Chondrocyte (in vitro differentiated cells): ENCODE measurements around the gene RNPS1. TPM values are rescaled to one million over a fixed set of nuclear protein-coding genes. Genes with fewer than 3 reads are reported as not detected.

ENCODE experiments used
- DNase-seq: peaks from one replicate; pipeline ENCODE4 v3.0.0; 2021; ENCODE audit warnings: mixed read lengths, low spot score
- H3K27ac Mint-ChIP-seq: one replicate; pipeline ENCODE4 v1.8.0; 2021; ENCODE audit warnings: mild to moderate bottlenecking, moderate library complexity, mixed read lengths; ENCODE audit not compliant: unreplicated experiment
- H3K27me3 Mint-ChIP-seq: 2 replicates; pipeline ENCODE4 v1.8.0; 2021; ENCODE audit warnings: low read depth, mixed read lengths
- H3K36me3 Mint-ChIP-seq: 2 replicates; pipeline ENCODE4 v1.8.0; 2021; ENCODE audit warnings: low read depth, mixed read lengths
- H3K4me1 Mint-ChIP-seq: 2 replicates; pipeline ENCODE4 v1.8.0; 2021; ENCODE audit warnings: low read depth, mild to moderate bottlenecking, mixed read lengths
- H3K4me3 Mint-ChIP-seq: one replicate; pipeline ENCODE4 v1.8.0; 2021; ENCODE audit warnings: mild to moderate bottlenecking, moderate library complexity, mixed read lengths; ENCODE audit not compliant: unreplicated experiment
- H3K9me3 Mint-ChIP-seq: 2 replicates; pipeline ENCODE4 v1.8.0; 2021; ENCODE audit warnings: low read depth, mixed read lengths
- CTCF ChIP-seq: fragments of 200-600 bp; sonication (generic); IDR thresholded peaks from 2 replicates; pipeline ENCODE4 v1.5.0; 2021; ENCODE audit warnings: antibody characterized with exemption, mild to moderate bottlenecking, moderate library complexity
- total RNA-seq: library from RNA; stranded (reverse); gene quantifications from 3 replicates; pipeline ENCODE4 v1.2.1, GENCODE V29; 2021

RNPS1 gene
- total RNA-seq, 1 donor from 2014 or later = 109 TPM

- no peak for DNase-seq
- no peaks in the 10 kb centered on the region for H3K27me3 Mint-ChIP-seq
- TF ChIP-seq CTCF = no peak
- peaks cover 2% of the 10 kb centered on the region for H3K36me3 Mint-ChIP-seq
- no peaks in the 10 kb centered on the region for H3K4me1 Mint-ChIP-seq
- no peaks in the 10 kb centered on the region for H3K9me3 Mint-ChIP-seq
- no peak overlapping the region for H3K4me3 Mint-ChIP-seq
- no peak overlapping the region for H3K27ac Mint-ChIP-seq
Measured at GRCh38 chr16:2299121-2299914, 31.4 kb upstream of the RNPS1 start.

GRCh38 chr16:2298621-2299020, 30.7 kb upstream of the RNPS1 start:
- no peak for TF ChIP-seq CTCF
- H3K4me3 Mint-ChIP-seq = no peak overlapping the region
- no peaks in the 10 kb centered on the region for H3K9me3 Mint-ChIP-seq
- peaks cover 2% of the 10 kb centered on the region for H3K36me3 Mint-ChIP-seq
- no peaks in the 10 kb centered on the region for H3K27me3 Mint-ChIP-seq
- DNase-seq = no peak
- no peak overlapping the region for H3K27ac Mint-ChIP-seq
- H3K4me1 Mint-ChIP-seq = no peaks in the 10 kb centered on the region

- H3K4me3 Mint-ChIP-seq = no peak overlapping the region
- no peaks in the 10 kb centered on the region for H3K9me3 Mint-ChIP-seq
- no peak for DNase-seq
- no peak overlapping the region for H3K27ac Mint-ChIP-seq
- TF ChIP-seq CTCF = no peak
- H3K4me1 Mint-ChIP-seq = no peaks in the 10 kb centered on the region
- peaks cover 2% of the 10 kb centered on the region for H3K36me3 Mint-ChIP-seq
- no peaks in the 10 kb centered on the region for H3K27me3 Mint-ChIP-seq
Measured at GRCh38 chr16:2297506-2297860, 29.6 kb upstream of the RNPS1 start.

GRCh38 chr16:2296661-2297505, 29.0 kb upstream of the RNPS1 start:
- Mint-ChIP-seq H3K27ac (no peak overlapping the region), H3K36me3 (peaks cover 5% of the 10 kb centered on the region), H3K4me3 (no peak overlapping the region), H3K4me1 (no peaks in the 10 kb centered on the region), H3K27me3 (no peaks in the 10 kb centered on the region), H3K9me3 (no peaks in the 10 kb centered on the region)
- TF ChIP-seq CTCF = peak; percentile 71
- DNase-seq = no peak

GRCh38 chr16:2295056-2295798, 27.3 kb upstream of the RNPS1 start:
- Mint-ChIP-seq H3K36me3 (peaks cover 5% of the 10 kb centered on the region), H3K4me1 (no peaks in the 10 kb centered on the region), H3K4me3 (no peak overlapping the region), H3K27me3 (no peaks in the 10 kb centered on the region), H3K9me3 (no peaks in the 10 kb centered on the region), H3K27ac (no peak overlapping the region)
- DNase-seq = no peak
- TF ChIP-seq CTCF = no peak
